Adrenal gland (tissue), 5 donors: Measurements from ENCODE around the gene LTN1.

ENCODE experiments used
- POLR2A ChIP-seq, 2 donors: fragments of 450-650 bp; IDR thresholded peaks; one replicate each; pipeline ENCODE4 v1.6.1; 2017; ENCODE audit warnings: antibody characterized with exemption in 2 of 2, mild to moderate bottlenecking in 2 of 2, moderate library complexity in 1 of 2
- TF ChIP-seq, protein P1 (sequence below), 6 experiments: fragments of 450-650 bp in 4 of 6; fragments of 200-600 bp in 2 of 6; sonication (generic) in 1 of 6; IDR thresholded peaks; 1 replicate in 5 of 6; 2 replicates in 1 of 6; pipeline versions ENCODE4 v1.5.1 to v1.8.0; 2016 to 2021; ENCODE audit warnings: antibody characterized with exemption in 6 of 6, mild to moderate bottlenecking in 2 of 6, moderate library complexity in 1 of 6
- donor health status: DM: no; HTN: no; CAD: no.

DNA sequence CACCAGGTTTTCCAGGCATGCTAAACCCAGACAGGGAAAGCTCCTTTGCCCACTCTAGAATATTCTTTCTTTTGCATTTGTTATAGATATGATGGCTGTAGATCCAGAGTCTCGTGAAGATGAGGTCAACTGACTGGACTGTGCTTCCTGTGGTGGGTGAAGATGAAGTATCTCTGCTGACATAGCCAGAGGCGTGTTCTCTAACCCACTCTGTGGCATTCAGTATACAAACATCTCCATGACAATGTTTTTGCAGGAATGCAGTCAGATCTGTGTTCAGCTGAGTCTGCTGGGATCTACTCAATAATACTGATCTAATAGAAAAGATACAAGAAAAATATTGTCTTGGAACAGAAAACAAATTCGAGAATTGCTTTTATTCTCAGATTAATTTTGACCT is 15.1 kb upstream of the LTN1 start:
- TF ChIP-seq, protein P1, sequence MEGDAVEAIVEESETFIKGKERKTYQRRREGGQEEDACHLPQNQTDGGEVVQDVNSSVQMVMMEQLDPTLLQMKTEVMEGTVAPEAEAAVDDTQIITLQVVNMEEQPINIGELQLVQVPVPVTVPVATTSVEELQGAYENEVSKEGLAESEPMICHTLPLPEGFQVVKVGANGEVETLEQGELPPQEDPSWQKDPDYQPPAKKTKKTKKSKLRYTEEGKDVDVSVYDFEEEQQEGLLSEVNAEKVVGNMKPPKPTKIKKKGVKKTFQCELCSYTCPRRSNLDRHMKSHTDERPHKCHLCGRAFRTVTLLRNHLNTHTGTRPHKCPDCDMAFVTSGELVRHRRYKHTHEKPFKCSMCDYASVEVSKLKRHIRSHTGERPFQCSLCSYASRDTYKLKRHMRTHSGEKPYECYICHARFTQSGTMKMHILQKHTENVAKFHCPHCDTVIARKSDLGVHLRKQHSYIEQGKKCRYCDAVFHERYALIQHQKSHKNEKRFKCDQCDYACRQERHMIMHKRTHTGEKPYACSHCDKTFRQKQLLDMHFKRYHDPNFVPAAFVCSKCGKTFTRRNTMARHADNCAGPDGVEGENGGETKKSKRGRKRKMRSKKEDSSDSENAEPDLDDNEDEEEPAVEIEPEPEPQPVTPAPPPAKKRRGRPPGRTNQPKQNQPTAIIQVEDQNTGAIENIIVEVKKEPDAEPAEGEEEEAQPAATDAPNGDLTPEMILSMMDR (IDR thresholded peaks at IDR 0.05) = no peak
- no peak for TF ChIP-seq POLR2A (IDR thresholded peaks at IDR 0.05)
